K562 (cell line): Measurements from ENCODE around the gene SDR42E2. TPM values are rescaled to one million over a fixed set of nuclear protein-coding genes. Genes with fewer than 3 reads are reported as not detected.

Experiments used
- ATAC-seq: fragments of 200-7000 bp; cut with Tn5 transposase; 3 replicates; pipeline ENCODE4 v1.9.1; 2020; ENCODE audit warnings: moderate library complexity
- BruUV-seq: library from RNA; stranded (reverse); fragments of 400-500 nt; replicated peaks from 2 replicates; lab custom pipeline; 2021; lab: Mats Ljungman, UMichigan
- CTCF ChIA-PET: fragments of 300-600 bp; formaldehyde crosslinking; extraction: SDS; loops from one replicate; lab custom pipeline; 2021; ENCODE audit warnings: low intra/inter-chr PET ratio; lab: Yijun Ruan, JAX
- POLR2A ChIA-PET: fragments of 300-600, 350-650 bp; sonication (Branson Sonifier 250); formaldehyde crosslinking; extraction: SDS; loops from one replicate; lab custom pipeline; 2021; ENCODE audit warnings: antibody characterized with exemption, inconsistent platforms; lab: Yijun Ruan, JAX
- DNase-seq, 4 experiments: peaks; one replicate each; pipeline versions ENCODE4 v3.0.0 to v3.0.0-alpha.2; 2011 to 2018; ENCODE audit warnings: low spot score in 3 of 4, mixed read lengths in 3 of 4; ENCODE audit errors: extremely low read depth in 1 of 4
- FAIRE-seq: peaks from 2 replicates; lab custom pipeline; 2011; peaks lifted over from hg19 to GRCh38; lab: Jason Lieb, UNC
- H2AFZ ChIP-seq: 2 replicates; pipeline ENCODE4 v1.6.0; 2011; ENCODE audit warnings: low read depth, low read length, control low read depth, inconsistent platforms
- H3K27ac ChIP-seq: fragments of 200-600 bp; 3 replicates; pipeline ENCODE4 v1.8.0; 2011; ENCODE audit warnings: low read depth, mild to moderate bottlenecking, control low read depth, inconsistent platforms, low read length, moderate library complexity, mixed read lengths; ENCODE audit errors: extremely low read depth
- H3K27me3 ChIP-seq, 2 experiments: fragments of 300-600 bp in 1 of 2; 2 replicates in 1 of 2; 3 replicates in 1 of 2; pipeline versions ENCODE4 v1.6.0 to v1.8.0; 2011; ENCODE audit warnings: inconsistent platforms in 2 of 2, low read length in 2 of 2, mild to moderate bottlenecking in 1 of 2, mixed read lengths in 1 of 2, moderate library complexity in 1 of 2; ENCODE audit not compliant: control insufficient read depth in 2 of 2, insufficient read depth in 2 of 2
- H3K36me3 ChIP-seq: fragments of 300-600 bp; 3 replicates; pipeline ENCODE4 v1.8.0; 2011; ENCODE audit warnings: mild to moderate bottlenecking, low read length, inconsistent platforms; ENCODE audit not compliant: control insufficient read depth, insufficient read depth
- H3K4me1 ChIP-seq, 2 experiments: fragments of 200-600 bp in 1 of 2; replicated peaks in 1 of 2; 2 replicates in 1 of 2; 3 replicates in 1 of 2; pipeline versions ENCODE4 v1.5.1 to v1.8.0; 2011; ENCODE audit warnings: inconsistent platforms in 2 of 2, low read length in 2 of 2, mild to moderate bottlenecking in 1 of 2, mixed read lengths in 1 of 2, moderate library complexity in 1 of 2; ENCODE audit not compliant: control insufficient read depth in 2 of 2, insufficient read depth in 2 of 2
- H3K4me2 ChIP-seq: 2 replicates; pipeline ENCODE4 v1.6.1; 2011; ENCODE audit warnings: low read length, control low read depth, inconsistent platforms, mixed read lengths; ENCODE audit not compliant: insufficient read depth
- H3K4me3 ChIP-seq: fragments of 200-600 bp; sonication (generic), shearing (Covaris generic); 2 replicates; pipeline ENCODE4 v1.5.1; 2016; ENCODE audit warnings: control low read depth, inconsistent platforms
- H3K79me2 ChIP-seq: fragments of 200-600 bp; 3 replicates; pipeline ENCODE4 v1.8.0; 2011; ENCODE audit warnings: low read length, inconsistent platforms; ENCODE audit not compliant: control insufficient read depth, insufficient read depth
- H3K9ac ChIP-seq, 2 experiments: 2 replicates each; pipeline versions ENCODE4 v1.6.0 to v1.6.1; 2011; ENCODE audit warnings: low read depth in 2 of 2, low read length in 2 of 2, control low read depth in 1 of 2, inconsistent platforms in 1 of 2, mild to moderate bottlenecking in 1 of 2, mixed read lengths in 1 of 2; ENCODE audit not compliant: insufficient read depth in 1 of 2
- H3K9me1 ChIP-seq: one replicate; pipeline ENCODE4 v1.6.0; 2011; ENCODE audit warnings: inconsistent platforms, mild to moderate bottlenecking, low read length, moderate library complexity; ENCODE audit not compliant: control insufficient read depth, insufficient read depth
- H3K9me3 ChIP-seq: replicated peaks from 2 replicates; pipeline ENCODE4 v1.5.1; 2011; ENCODE audit warnings: low read depth, low read length, inconsistent platforms; ENCODE audit not compliant: control insufficient read depth, insufficient read depth
- H4K20me1 ChIP-seq: replicated peaks from 2 replicates; pipeline ENCODE4 v1.6.1; 2011; ENCODE audit warnings: low read length, inconsistent platforms, mixed read lengths; ENCODE audit not compliant: control insufficient read depth, insufficient read depth
- CREM ChIP-seq: IDR thresholded peaks from 2 replicates; pipeline ENCODE4 v1.6.1; 2014; ENCODE audit warnings: antibody characterized with exemption, low read depth
- GTF2A2 ChIP-seq: IDR thresholded peaks from 2 replicates; pipeline ENCODE4 v1.6.1; 2016; ENCODE audit warnings: mild to moderate bottlenecking, missing genetic modification characterization, missing compliant biosample characterization
- KLF16 ChIP-seq: IDR thresholded peaks from 2 replicates; pipeline ENCODE4 v1.6.1; 2016; ENCODE audit warnings: antibody characterized with exemption
- MTA1 ChIP-seq: fragments of 450-650 bp; IDR thresholded peaks from 2 replicates; pipeline ENCODE4 v1.6.1; 2017; ENCODE audit warnings: borderline replicate concordance
- PTRF ChIP-seq: fragments of 450-650 bp; IDR thresholded peaks from 2 replicates; pipeline ENCODE4 v1.6.1; 2016; ENCODE audit warnings: mild to moderate bottlenecking, missing genetic modification characterization, missing compliant biosample characterization
- RBM25 ChIP-seq: fragments of 200-400 bp; formaldehyde crosslinking; IDR thresholded peaks from 2 replicates; pipeline ENCODE4 v1.6.1; 2018; ENCODE audit warnings: low read length, low read depth, moderate library complexity; ENCODE audit not compliant: severe bottlenecking
- REST ChIP-seq, 2 experiments: fragments of 450-650 bp; formaldehyde crosslinking in 1 of 2; IDR thresholded peaks; 2 replicates each; pipeline versions ENCODE4 v1.4.0 to v1.6.1; 2014 to 2020; ENCODE audit warnings: mild to moderate bottlenecking in 2 of 2, borderline replicate concordance in 1 of 2, low read depth in 1 of 2
- SAFB2 ChIP-seq: fragments of 200-400 bp; formaldehyde crosslinking; IDR thresholded peaks from 2 replicates; pipeline ENCODE4 v1.6.1; 2018; ENCODE audit warnings: borderline replicate concordance, low read length, low read depth, moderate library complexity; ENCODE audit not compliant: severe bottlenecking
- THAP7 ChIP-seq: fragments of 250-450 bp; sonication (Bioruptor Pico); IDR thresholded peaks from 2 replicates; pipeline ENCODE4 v1.5.0; 2021
- ZNF384 ChIP-seq: IDR thresholded peaks from 2 replicates; pipeline ENCODE4 v1.6.1; 2012; ENCODE audit warnings: low read depth, low read length, improper control_type of control experiment
- ZNF431 ChIP-seq: sonication (generic); formaldehyde crosslinking; IDR thresholded peaks from 2 replicates; pipeline ENCODE4 v1.8.0; 2022; ENCODE audit warnings: mild to moderate bottlenecking, missing genetic modification reagents
- ZZZ3 ChIP-seq: fragments of 450-650 bp; IDR thresholded peaks from 2 replicates; pipeline ENCODE4 v1.6.1; 2016; ENCODE audit warnings: antibody characterized with exemption, mild to moderate bottlenecking, moderate library complexity
- WGBS: fragments of 100-300 bp; shearing (Covaris generic); methylation state at CpG from one replicate; pipeline ENCODE4 v1.1.6; 2016; ENCODE audit warnings: low coverage, mixed read lengths; ENCODE audit not compliant: insufficient coverage; ENCODE audit errors: missing lambda C conversion rate; 5-methylcytosine and 5-hydroxymethylcytosine counted together
- in situ Hi-C: fragments of 300-500 bp; cut with MboI; formaldehyde crosslinking; loops from 4 replicates; pipeline ENCODE4 v1.15.0; 2018; ENCODE audit warnings: inconsistent platforms, mixed read lengths
- intact Hi-C: fragments of 100-400 bp; cut with micrococcal nuclease; formaldehyde crosslinking; loops from 2 replicates; pipeline ENCODE4 v1.14.2; 2022
- polyA plus RNA-seq, 8 experiments: library from polyadenylated mRNA; depleted of rRNA in 4 of 8; stranded (reverse) in 5 of 8; unstranded in 3 of 8; fragments of >200 nt; fragmentation: Nextera tagmentation in 2 of 8; fragmentation: Illumina TruSeq in 1 of 8; extraction: Ambion mirVana in 2 of 8; extraction: Trizol in 1 of 8; gene quantifications; 2 replicates each; pipeline versions ENCODE4 v1.2.1 to v1.2.3, GENCODE V29; 2011 to 2014; ENCODE audit warnings: inconsistent platforms in 1 of 8, missing spikeins in 1 of 8
- total RNA-seq, 7 experiments: library from RNA; depleted of rRNA in 6 of 7; stranded (reverse); fragments of >200 nt in 6 of 7; fragmentation: Illumina TruSeq in 2 of 7; extraction: Trizol in 2 of 7; gene quantifications; 2 replicates each; pipeline versions ENCODE4 v1.2.1 to v1.2.3, GENCODE V29; 2011 to 2021; ENCODE audit warnings: low replicate concordance in 1 of 7

SDR42E2 gene
- total and polyA plus RNA-seq, 9 of the 15 experiments (the other 6 are each of a cell fraction or from before 2014, with no cell fraction given), result 0.03 to 0.07 (median 0.04) TPM; not detected in 4

GRCh38 chr16:22188595-22189442 is 26.5 kb downstream of the SDR42E2 start:
- Histone ChIP-seq H3K27me3 (peaks cover 10 to 17% of the 10 kb centered on the region in 2 experiments; a peak in 4 of 5 replicates), H3K9ac (no peak overlapping the region), H3K9me3 (no peaks in the 10 kb centered on the region), H3K9me1 (no peaks in the 10 kb centered on the region), H3K4me2 (0 out of 2 replicates have a peak overlapping the region, but pooled peaks have one; percentile 85), H3K4me1 (peaks cover 15 to 22% of the 10 kb centered on the region in 2 experiments; a peak in 4 of 5 replicates), H3K36me3 (no peaks in the 10 kb centered on the region; the same call in 2 of the 3 replicates), H3K27ac (no peak overlapping the region), H2AFZ (peak overlapping the region; percentile 41; the same call in 1 of the 2 replicates), H3K4me3 (no peak overlapping the region), H3K79me2 (no peaks in the 10 kb centered on the region; the same call in 2 of the 3 replicates), H4K20me1 (no peaks in the 10 kb centered on the region; the same call in 1 of the 2 replicates)
- intact Hi-C loops, result loop anchor here (5.0 kb wide), 2 partner anchors 92 to 237 kb away; partner anchors contain the start of gene UQCRC2
- POLR2A ChIA-PET, result interaction anchor here (0.5 to 1.3 kb wide), 8 partner anchors 9 to 1567 kb away, joined by 3 to 4 read pairs (median 3); no protein-coding TSS in a partner anchor
- WGBS, result 18% methylated on average over 8 of the region's 8 CpGs
- no peak for ATAC-seq
- peak; percentile 94 for FAIRE-seq
- CTCF ChIA-PET, result interaction anchor here (0.7 to 1.6 kb wide), 4 partner anchors 188 to 1029 kb away, joined by 3 to 10 read pairs (median 3); partner anchors contain the start of gene PDZD9
- in situ Hi-C loops, result loop anchor here (10.0 kb wide), 1 partner anchor 604 kb away; no protein-coding TSS in a partner anchor
- BruUV-seq, result no TSS peak
- DNase-seq, result peak; percentile 51 to 82 (median 58)
- TF ChIP-seq REST (IDR thresholded peaks at IDR 0.05; ENCODE audit: borderline replicate concordance) (peak; percentile 56; the same call in 1 of the 2 replicates), REST (CRISPR knock-in tag; IDR thresholded peaks at IDR 0.05; ENCODE audit: low read depth) (no peak), MTA1 (no peak), ZNF431 (CRISPR knock-in tag) (no peak), THAP7 (CRISPR knock-in tag) (no peak), ZNF384 (no peak), ZZZ3 (no peak), PTRF (tag) (no peak), SAFB2 (no peak), GTF2A2 (tag) (no peak), RBM25 (peak; percentile 32), KLF16 (peak; percentile 47; the same call in 1 of the 2 replicates), CREM (peak; percentile 26; the same call in 1 of the 2 replicates)
